HG02642 (cell line): ENCODE measurements around the gene DMP1.
"Not testable (repeated sequence)": the region's sequence is repeated elsewhere in the genome, so short reads cannot be mapped to it uniquely, and the experiment has no call there.

Experiments
- ATAC-seq: cut with Tn5 transposase; IDR thresholded peaks from one replicate; pipeline ENCODE4 v1.9.1; 2021; ENCODE audit warnings: mild to moderate bottlenecking; ENCODE audit not compliant: unreplicated experiment, poor library complexity

DMP1 gene

GRCh38 chr4:87679449-87680169 lies 29.5 kb downstream of the DMP1 start:
- no peak for ATAC-seq

- ATAC-seq, result no peak
These were observed 30.2 kb downstream of the DMP1 start for GRCh38 chr4:87680271-87680670.

- ATAC-seq, result no peak
These were observed 38.2 kb downstream of the DMP1 start for GRCh38 chr4:87688316-87688715.

- ATAC-seq, result not testable (repeated sequence)
These were observed 40.9 kb downstream of the DMP1 start for GRCh38 chr4:87690947-87691346.

GRCh38 chr4:87692060-87692459 lies 42.0 kb downstream of the DMP1 start:
- not testable (repeated sequence) for ATAC-seq

- no peak for ATAC-seq
These were observed 47.2 kb downstream of the DMP1 start for GRCh38 chr4:87697272-87697671.

- ATAC-seq, result no peak
These were observed 47.9 kb downstream of the DMP1 start for GRCh38 chr4:87697945-87698344.

- ATAC-seq, result no peak
These were observed 48.3 kb downstream of the DMP1 start for GRCh38 chr4:87698394-87698793.

GRCh38 chr4:87704001-87704400 lies 53.9 kb downstream of the DMP1 start:
- no peak for ATAC-seq

GRCh38 chr4:87707279-87707918 lies 57.3 kb downstream of the DMP1 start:
- ATAC-seq, result no peak
